Measurements from ENCODE around the gene DYNLL2. TPM values are rescaled to one million over a fixed set of nuclear protein-coding genes. Genes with fewer than 3 reads are reported as not detected.

Gene DYNLL2
- total RNA-seq, 1 donor from 2014 or later, result 50.9 TPM

DNA sequence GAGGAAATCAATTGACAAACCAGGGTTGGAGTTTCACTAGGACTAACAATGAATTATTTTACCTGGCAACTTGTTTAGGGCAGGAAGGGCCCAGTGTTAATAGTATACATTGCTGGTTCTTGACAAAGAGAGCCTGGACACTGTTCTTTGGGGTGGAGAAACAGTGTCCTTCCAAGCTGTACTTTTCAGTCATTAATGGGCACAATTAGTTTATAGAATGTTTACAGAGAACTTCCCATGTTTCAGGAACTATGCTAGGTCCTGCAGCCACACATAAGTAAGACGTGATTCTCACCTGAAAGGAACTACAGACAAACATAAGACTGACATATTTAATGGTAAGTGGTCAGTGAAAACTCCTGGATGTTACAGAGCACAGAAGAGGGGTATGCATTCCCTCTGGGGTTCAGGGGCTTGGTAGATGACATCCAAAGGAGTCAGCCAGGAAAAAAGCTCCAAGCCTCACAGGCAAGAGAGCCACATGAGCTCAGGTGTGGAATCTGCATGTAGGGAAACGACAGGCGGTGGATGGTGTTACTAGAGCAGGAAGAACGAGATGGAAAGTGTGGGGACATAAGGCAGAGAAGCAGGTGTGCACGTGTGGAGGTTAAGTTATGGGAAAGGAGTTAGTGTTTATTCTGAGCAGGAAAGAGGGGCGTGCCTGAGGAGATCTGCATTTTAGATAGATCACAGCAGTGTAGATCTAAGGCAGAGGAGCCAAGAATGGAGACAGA, 3.8 kb upstream of the DYNLL2 start:
- TF ChIP-seq, protein P1, sequence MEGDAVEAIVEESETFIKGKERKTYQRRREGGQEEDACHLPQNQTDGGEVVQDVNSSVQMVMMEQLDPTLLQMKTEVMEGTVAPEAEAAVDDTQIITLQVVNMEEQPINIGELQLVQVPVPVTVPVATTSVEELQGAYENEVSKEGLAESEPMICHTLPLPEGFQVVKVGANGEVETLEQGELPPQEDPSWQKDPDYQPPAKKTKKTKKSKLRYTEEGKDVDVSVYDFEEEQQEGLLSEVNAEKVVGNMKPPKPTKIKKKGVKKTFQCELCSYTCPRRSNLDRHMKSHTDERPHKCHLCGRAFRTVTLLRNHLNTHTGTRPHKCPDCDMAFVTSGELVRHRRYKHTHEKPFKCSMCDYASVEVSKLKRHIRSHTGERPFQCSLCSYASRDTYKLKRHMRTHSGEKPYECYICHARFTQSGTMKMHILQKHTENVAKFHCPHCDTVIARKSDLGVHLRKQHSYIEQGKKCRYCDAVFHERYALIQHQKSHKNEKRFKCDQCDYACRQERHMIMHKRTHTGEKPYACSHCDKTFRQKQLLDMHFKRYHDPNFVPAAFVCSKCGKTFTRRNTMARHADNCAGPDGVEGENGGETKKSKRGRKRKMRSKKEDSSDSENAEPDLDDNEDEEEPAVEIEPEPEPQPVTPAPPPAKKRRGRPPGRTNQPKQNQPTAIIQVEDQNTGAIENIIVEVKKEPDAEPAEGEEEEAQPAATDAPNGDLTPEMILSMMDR (IDR thresholded peaks at IDR 0.05; ENCODE audit: unreplicated experiment), result no peak
- DNase-seq (ENCODE audit: low spot score, unreplicated experiment), result no peak
- no peak overlapping the region for H3K4me3 Mint-ChIP-seq (ENCODE audit: low read depth)
- peaks cover 15% of the 10 kb centered on the region for H3K4me1 Mint-ChIP-seq (ENCODE audit: low read depth)
- H3K9me3 Mint-ChIP-seq (ENCODE audit: low read depth), result no peaks in the 10 kb centered on the region
- H3K36me3 Mint-ChIP-seq (ENCODE audit: insufficient read depth), result no peaks in the 10 kb centered on the region
- H3K27me3 Mint-ChIP-seq, result peaks cover 6% of the 10 kb centered on the region
- peak overlapping the region; percentile 2 for H3K27ac Mint-ChIP-seq

DNA sequence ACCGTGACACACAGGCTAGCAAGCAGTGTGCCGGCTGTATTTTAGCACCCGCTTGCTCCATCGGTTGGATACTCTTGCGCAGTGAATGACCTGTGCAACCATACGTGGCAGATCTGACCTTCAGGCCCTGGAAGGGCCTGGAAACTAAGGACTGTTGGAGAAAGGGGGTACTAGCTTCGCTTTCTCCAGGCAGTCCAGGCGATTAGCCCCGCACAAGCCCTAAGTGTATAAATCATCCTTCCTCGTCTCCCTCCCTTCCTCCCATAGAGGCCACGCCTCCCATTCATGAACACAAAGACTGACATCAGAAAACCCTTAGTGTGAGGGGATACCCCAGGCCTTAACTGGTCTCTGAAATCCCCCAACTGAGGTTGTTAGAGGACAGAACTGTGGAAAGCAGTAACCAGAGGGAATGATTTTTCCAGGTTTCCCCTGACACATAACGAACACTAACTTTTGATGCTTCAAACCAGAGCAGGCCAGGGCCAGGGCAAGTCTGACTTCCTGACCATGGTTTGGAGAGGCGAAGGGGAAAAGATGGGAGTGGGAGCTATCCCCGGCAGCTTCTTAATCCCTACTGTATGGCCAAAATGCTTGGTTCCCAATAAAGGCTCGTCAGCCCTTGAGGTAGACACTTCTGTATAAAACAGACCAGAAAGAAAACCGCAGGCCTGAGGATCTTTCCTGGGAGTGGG, 1.4 kb upstream of the DYNLL2 start:
- H3K4me3 Mint-ChIP-seq (ENCODE audit: low read depth), result peak overlapping the region; percentile 15
- peaks cover 6% of the 10 kb centered on the region for H3K27me3 Mint-ChIP-seq
- H3K27ac Mint-ChIP-seq, result peak overlapping the region; percentile 73
- TF ChIP-seq, protein P1 (IDR thresholded peaks at IDR 0.05; ENCODE audit: unreplicated experiment), result no peak
- H3K36me3 Mint-ChIP-seq (ENCODE audit: insufficient read depth), result peaks cover under 1% of the 10 kb centered on the region
- no peaks in the 10 kb centered on the region for H3K9me3 Mint-ChIP-seq (ENCODE audit: low read depth)
- H3K4me1 Mint-ChIP-seq (ENCODE audit: low read depth), result peaks cover 36% of the 10 kb centered on the region
- DNase-seq (ENCODE audit: low spot score, unreplicated experiment), result no peak

DNA sequence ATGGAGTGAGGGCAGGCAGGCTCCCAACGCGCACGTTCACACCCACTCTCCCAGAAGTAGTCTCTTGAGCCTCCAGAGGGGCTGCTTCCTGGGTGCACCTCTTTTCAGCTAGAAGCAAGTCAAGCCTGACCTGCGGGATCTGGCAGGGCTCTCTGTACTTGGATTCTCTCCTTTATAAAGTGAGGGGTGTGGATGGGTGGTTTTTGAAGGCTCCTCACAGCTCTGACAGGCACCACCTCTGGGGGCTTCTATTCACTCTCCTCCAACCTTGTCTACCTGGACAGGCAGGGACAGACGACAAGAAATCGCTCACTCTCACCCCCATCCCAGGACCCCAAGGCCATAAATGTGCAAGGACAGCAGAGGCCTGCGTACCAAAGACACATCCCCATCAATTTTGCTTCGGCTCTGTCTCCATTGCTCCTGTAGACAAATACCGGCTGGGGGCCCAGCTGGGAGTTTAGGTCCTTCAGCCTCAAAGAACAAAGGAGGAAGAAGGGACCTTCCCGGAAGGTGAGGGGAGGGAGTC, 814 bp upstream of the DYNLL2 start:
- DNase-seq (ENCODE audit: low spot score, unreplicated experiment), result no peak
- Mint-ChIP-seq H3K36me3 (ENCODE audit: insufficient read depth) (peaks cover 3% of the 10 kb centered on the region), H3K27me3 (peaks cover 6% of the 10 kb centered on the region), H3K4me1 (ENCODE audit: low read depth) (peaks cover 42% of the 10 kb centered on the region), H3K4me3 (ENCODE audit: low read depth) (peak overlapping the region; percentile 51), H3K9me3 (ENCODE audit: low read depth) (no peaks in the 10 kb centered on the region), H3K27ac (peak overlapping the region; percentile 98)
- TF ChIP-seq, protein P1 (IDR thresholded peaks at IDR 0.05; ENCODE audit: unreplicated experiment), result no peak

DNA sequence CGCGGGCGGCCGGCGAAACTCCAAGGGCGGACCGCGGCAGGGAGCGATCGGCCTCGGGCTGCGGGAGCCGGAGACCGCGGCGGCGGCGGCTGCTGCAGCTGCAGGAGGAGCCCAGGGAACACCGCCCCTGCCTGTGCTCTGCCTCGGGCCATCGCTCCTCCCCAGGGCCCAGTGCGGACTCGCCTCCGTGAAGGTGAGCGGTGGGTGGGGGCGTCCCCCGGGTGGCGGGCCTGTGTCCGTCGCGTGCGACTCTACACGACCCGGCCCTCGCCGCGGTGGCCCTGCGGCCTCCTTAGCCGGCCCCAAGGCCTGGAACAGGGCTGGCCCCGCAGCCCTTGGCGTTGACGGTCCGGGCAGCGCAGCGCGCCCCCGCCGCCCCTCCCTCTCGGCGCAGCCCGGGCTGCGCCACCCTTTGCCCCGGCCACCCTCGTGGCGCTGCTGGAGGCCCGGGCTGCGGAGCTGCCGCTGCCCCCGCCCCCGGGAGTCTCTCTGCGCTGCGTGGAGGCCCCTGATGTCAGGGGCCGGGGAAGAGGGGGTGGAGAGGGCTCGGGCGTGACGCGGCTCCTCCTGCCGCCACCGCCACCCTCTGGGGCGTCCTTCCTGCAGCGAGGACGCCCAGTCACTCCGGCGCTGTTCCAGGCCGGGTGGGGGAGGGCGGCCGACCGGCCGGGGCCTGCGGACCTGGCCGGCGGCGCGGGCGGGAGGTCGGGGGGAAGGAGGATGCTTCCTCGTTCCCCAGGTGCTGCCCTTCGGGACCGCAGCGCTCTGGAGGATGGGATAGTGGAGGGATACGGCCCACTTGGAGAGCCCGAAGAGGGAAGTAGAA, 485 bp downstream of the DYNLL2 start:
- peaks cover 6% of the 10 kb centered on the region for H3K27me3 Mint-ChIP-seq
- peak overlapping the region; percentile 90 for H3K4me3 Mint-ChIP-seq (ENCODE audit: low read depth)
- H3K9me3 Mint-ChIP-seq (ENCODE audit: low read depth), result no peaks in the 10 kb centered on the region
- H3K36me3 Mint-ChIP-seq (ENCODE audit: insufficient read depth), result peaks cover 6% of the 10 kb centered on the region
- TF ChIP-seq, protein P1 (IDR thresholded peaks at IDR 0.05; ENCODE audit: unreplicated experiment), result peak; percentile 5
- peak overlapping the region; percentile 91 for H3K27ac Mint-ChIP-seq
- H3K4me1 Mint-ChIP-seq (ENCODE audit: low read depth), result peaks cover 46% of the 10 kb centered on the region
- peak; percentile 44 for DNase-seq (ENCODE audit: low spot score, unreplicated experiment)

Measured in progenitor cell of endocrine pancreas (in vitro differentiated cells).